H1 (cell line): ENCODE measurements around the gene PCDHGB5. TPM values are rescaled to one million over a fixed set of nuclear protein-coding genes. Genes with fewer than 3 reads are reported as not detected.
"Not testable (repeated sequence)": the region's sequence is repeated elsewhere in the genome, so short reads cannot be mapped to it uniquely, and the experiment has no call there.

Experiments used
- CTCF ChIA-PET: fragments of 300-600 bp; sonication (Branson Sonifier 250); formaldehyde crosslinking; loops from one replicate; lab custom pipeline; 2021; ENCODE audit not compliant: partially characterized antibody; lab: Charles Lee
- POLR2A ChIA-PET: fragments of 300-600 bp; sonication (Branson Sonifier 250); formaldehyde crosslinking; loops from one replicate; lab custom pipeline; 2021; ENCODE audit warnings: inconsistent platforms; ENCODE audit not compliant: partially characterized antibody; lab: Charles Lee
- DNase-seq, 2 experiments: peaks; one replicate each; pipeline versions ENCODE4 v3.0.0 to v3.0.0-alpha.2; 2010 to 2022; ENCODE audit warnings: low spot score in 2 of 2, low read depth in 1 of 2, mixed read lengths in 1 of 2
- FAIRE-seq: peaks from 2 replicates; lab custom pipeline; 2011; peaks lifted over from hg19 to GRCh38; lab: Jason Lieb, UNC
- H2AFZ ChIP-seq: 2 replicates; pipeline ENCODE4 v1.8.1; 2012; ENCODE audit warnings: low read length, inconsistent platforms
- H2AK5ac ChIP-seq: 2 replicates; pipeline ENCODE4 v1.6.1; 2013; ENCODE audit warnings: low read depth, low read length
- H2BK120ac ChIP-seq: replicated peaks from 2 replicates; pipeline ENCODE3; 2013; ENCODE audit warnings: low read depth, low read length, inconsistent platforms
- H2BK12ac ChIP-seq: 2 replicates; pipeline ENCODE4 v1.6.1; 2013; ENCODE audit warnings: low read depth, low read length
- H2BK15ac ChIP-seq: 2 replicates; pipeline ENCODE4 v1.6.1; 2013; ENCODE audit warnings: low read length
- H2BK20ac ChIP-seq: 2 replicates; pipeline ENCODE4 v1.6.1; 2013; ENCODE audit warnings: low read length
- H2BK5ac ChIP-seq: 2 replicates; pipeline ENCODE4 v1.6.1; 2013; ENCODE audit warnings: low read depth, low read length
- H3K14ac ChIP-seq: 2 replicates; pipeline ENCODE4 v1.6.1; 2013; ENCODE audit warnings: inconsistent platforms; ENCODE audit not compliant: insufficient read length
- H3K18ac ChIP-seq: 2 replicates; pipeline ENCODE4 v1.6.1; 2013; ENCODE audit warnings: low read length; ENCODE audit errors: extremely low read depth
- H3K23ac ChIP-seq: 2 replicates; pipeline ENCODE4 v1.6.1; 2013; ENCODE audit warnings: inconsistent platforms; ENCODE audit not compliant: insufficient read length
- H3K23me2 ChIP-seq: 2 replicates; pipeline ENCODE4 v1.6.1; 2013; ENCODE audit warnings: low read depth, low read length
- H3K27ac ChIP-seq: 2 replicates; pipeline ENCODE4 v1.6.1; 2011; ENCODE audit warnings: low read depth, low read length, inconsistent platforms
- H3K27me3 ChIP-seq, 4 experiments: replicated peaks in 1 of 4; 1 replicate in 1 of 4; 2 replicates in 3 of 4; pipeline versions ENCODE4 v1.6.1 to v1.8.1; 2011 to 2013; ENCODE audit warnings: low read length in 3 of 4, mild to moderate bottlenecking in 3 of 4, inconsistent platforms in 2 of 4, mixed read lengths in 2 of 4, moderate library complexity in 1 of 4; ENCODE audit not compliant: control insufficient read depth in 3 of 4, insufficient read depth in 3 of 4; ENCODE audit errors: extremely low read depth in 1 of 4
- H3K36me3 ChIP-seq, 4 experiments: 2 replicates each; pipeline versions ENCODE4 v1.6.1 to v1.8.1; 2011 to 2013; ENCODE audit warnings: mild to moderate bottlenecking in 4 of 4, low read length in 3 of 4, moderate library complexity in 2 of 4, control low read depth in 1 of 4, inconsistent platforms in 1 of 4; ENCODE audit not compliant: insufficient read depth in 4 of 4, control insufficient read depth in 2 of 4
- H3K4ac ChIP-seq: replicated peaks from 2 replicates; pipeline ENCODE3; 2013; ENCODE audit warnings: low read length, low read depth, mixed read lengths, inconsistent platforms; ENCODE audit not compliant: insufficient read length
- H3K4me1 ChIP-seq, 4 experiments: replicated peaks in 1 of 4; 1 replicate in 1 of 4; 2 replicates in 3 of 4; pipeline versions ENCODE4 v1.6.1 to v1.8.1; 2011 to 2013; ENCODE audit warnings: low read length in 3 of 4, inconsistent platforms in 2 of 4, mixed read lengths in 1 of 4; ENCODE audit not compliant: insufficient read depth in 4 of 4, control insufficient read depth in 3 of 4
- H3K4me2 ChIP-seq, 2 experiments: 2 replicates each; pipeline versions ENCODE4 v1.6.1 to v1.8.1; 2011 to 2013; ENCODE audit warnings: low read depth in 2 of 2, low read length in 2 of 2, control low read depth in 1 of 2, inconsistent platforms in 1 of 2, mild to moderate bottlenecking in 1 of 2; ENCODE audit not compliant: insufficient read depth in 1 of 2
- H3K4me3 ChIP-seq, 4 experiments: fragments of 200-600, 300-600 bp in 1 of 4; sonication (generic), shearing (Covaris generic), sonication (Bioruptor Twin) in 1 of 4; 2 replicates each; pipeline versions ENCODE4 v1.5.1 to v1.8.1; 2011 to 2016; ENCODE audit warnings: low read length in 4 of 4, low read depth in 3 of 4, control low read depth in 2 of 4, inconsistent platforms in 2 of 4, mild to moderate bottlenecking in 2 of 4, mixed read lengths in 1 of 4, moderate library complexity in 1 of 4; ENCODE audit not compliant: insufficient read depth in 2 of 4; ENCODE audit errors: extremely low read depth in 1 of 4
- H3K56ac ChIP-seq: replicated peaks from 2 replicates; pipeline ENCODE3; 2013; ENCODE audit warnings: low read depth, mild to moderate bottlenecking, mixed read lengths, low read length, inconsistent platforms; ENCODE audit not compliant: insufficient read length
- H3K79me1 ChIP-seq: 2 replicates; pipeline ENCODE4 v1.6.1; 2013; ENCODE audit warnings: low read depth, low read length, control low read depth
- H3K79me2 ChIP-seq, 2 experiments: 2 replicates each; pipeline versions ENCODE4 v1.6.1 to v1.8.1; 2012 to 2013; ENCODE audit warnings: low read length in 2 of 2, mild to moderate bottlenecking in 2 of 2, inconsistent platforms in 1 of 2; ENCODE audit not compliant: insufficient read depth in 2 of 2, control insufficient read depth in 1 of 2
- H3K9ac ChIP-seq, 4 experiments: replicated peaks in 1 of 4; 1 replicate in 1 of 4; 2 replicates in 3 of 4; pipeline versions ENCODE4 v1.6.1 to v1.8.1; 2011 to 2013; ENCODE audit warnings: low read depth in 3 of 4, low read length in 3 of 4, control low read depth in 2 of 4, mild to moderate bottlenecking in 2 of 4, moderate library complexity in 2 of 4, inconsistent platforms in 1 of 4; ENCODE audit errors: extremely low read depth in 1 of 4
- H3K9me3 ChIP-seq, 2 experiments: 2 replicates each; pipeline versions ENCODE4 v1.6.1 to v1.8.1; 2012 to 2013; ENCODE audit warnings: mild to moderate bottlenecking in 2 of 2, moderate library complexity in 2 of 2, control low read depth in 1 of 2, inconsistent platforms in 1 of 2, low read depth in 1 of 2, low read length in 1 of 2, mixed read lengths in 1 of 2; ENCODE audit not compliant: insufficient read depth in 2 of 2
- H4K20me1 ChIP-seq, 2 experiments: replicated peaks in 1 of 2; 2 replicates each; pipeline versions ENCODE3 to v1.8.1; 2011 to 2013; ENCODE audit warnings: inconsistent platforms in 2 of 2, low read length in 2 of 2, mild to moderate bottlenecking in 1 of 2; ENCODE audit not compliant: insufficient read depth in 2 of 2, control insufficient read depth in 1 of 2
- H4K5ac ChIP-seq: 2 replicates; pipeline ENCODE4 v1.6.1; 2013; ENCODE audit warnings: low read length, low read depth, mixed read lengths, inconsistent platforms; ENCODE audit not compliant: insufficient read length
- H4K8ac ChIP-seq: 2 replicates; pipeline ENCODE4 v1.8.0; 2013; ENCODE audit warnings: mild to moderate bottlenecking, moderate library complexity, low read length, inconsistent platforms; ENCODE audit not compliant: insufficient read depth; ENCODE audit errors: extremely low read depth
- H4K91ac ChIP-seq: replicated peaks from 2 replicates; pipeline ENCODE3; 2013; ENCODE audit warnings: low read length, mixed read lengths, inconsistent platforms; ENCODE audit not compliant: insufficient read length
- WGBS, 2 experiments: shearing (Covaris generic) in 1 of 2; methylation state at CpG; one replicate each; pipeline versions ENCODE4 v1.1.6 to v1.1.7; 2013 to 2015; ENCODE audit warnings: low lambda C conversion rate in 2 of 2, mixed read lengths in 2 of 2, inconsistent platforms in 1 of 2, low coverage in 1 of 2, missing lambda C conversion rate in 1 of 2; ENCODE audit not compliant: insufficient replicate concordance in 2 of 2, insufficient coverage in 1 of 2, insufficient read length in 1 of 2; ENCODE audit errors: extremely low coverage in 1 of 2, missing lambda C conversion rate in 1 of 2; 5-methylcytosine and 5-hydroxymethylcytosine counted together
- polyA plus RNA-seq, 7 experiments: library from polyadenylated mRNA; depleted of rRNA in 3 of 7; stranded (reverse) in 5 of 7; unstranded in 2 of 7; fragments of >200 nt in 5 of 7; fragments of 200-250 nt in 2 of 7; gene quantifications; 1 replicate in 5 of 7; 2 replicates in 1 of 7; 4 replicates in 1 of 7; pipeline versions ENCODE4 v1.2.1 to v1.2.3, GENCODE V29; 2011 to 2013; ENCODE audit warnings: missing spikeins in 2 of 7, mixed read lengths in 2 of 7
- total RNA-seq: library from RNA; stranded (reverse); fragmentation: NEBNext Ultra II Directional; extraction: Animal tissue kit (Norgen Biotek cat#: 25700); gene quantifications from 2 replicates; pipeline ENCODE4 v1.2.1, GENCODE V29; 2021

Gene PCDHGB5
- total and polyA plus RNA-seq, 2 of the 8 experiments (the other 6 are each of a cell fraction or from before 2014, with no cell fraction given) = 1.1 to 2.6 TPM

DNA sequence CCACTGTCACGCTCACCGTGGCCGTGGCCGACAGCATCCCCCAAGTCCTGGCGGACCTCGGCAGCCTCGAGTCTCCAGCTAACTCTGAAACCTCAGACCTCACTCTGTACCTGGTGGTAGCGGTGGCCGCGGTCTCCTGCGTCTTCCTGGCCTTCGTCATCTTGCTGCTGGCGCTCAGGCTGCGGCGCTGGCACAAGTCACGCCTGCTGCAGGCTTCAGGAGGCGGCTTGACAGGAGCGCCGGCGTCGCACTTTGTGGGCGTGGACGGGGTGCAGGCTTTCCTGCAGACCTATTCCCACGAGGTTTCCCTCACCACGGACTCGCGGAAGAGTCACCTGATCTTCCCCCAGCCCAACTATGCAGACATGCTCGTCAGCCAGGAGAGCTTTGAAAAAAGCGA, 35.0 kb downstream of the PCDHGB5 start:
- H3K4me1 ChIP-seq, H3K14ac ChIP-seq, H2BK12ac ChIP-seq, H2BK20ac ChIP-seq, H3K56ac ChIP-seq, H3K27ac ChIP-seq, H3K18ac ChIP-seq, H4K5ac ChIP-seq, H3K23me2 ChIP-seq, H4K8ac ChIP-seq, H3K23ac ChIP-seq, H2AK5ac ChIP-seq, H3K4me2 ChIP-seq, FAIRE-seq, H3K4me3 ChIP-seq, H3K4ac ChIP-seq, H4K91ac ChIP-seq, H2BK15ac ChIP-seq, DNase-seq, H3K27me3 ChIP-seq, H3K79me2 ChIP-seq, POLR2A ChIA-PET, H3K9ac ChIP-seq, H2BK120ac ChIP-seq, H3K79me1 ChIP-seq, H2AFZ ChIP-seq, H4K20me1 ChIP-seq, H2BK5ac ChIP-seq: not testable (repeated sequence)
- H3K9me3 ChIP-seq = peaks cover 24 to 36% of the 10 kb centered on the region in 2 experiments
- CTCF ChIA-PET = interaction anchor here (1.4 to 7.0 kb wide), 3 partner anchors 13 to 131 kb away, joined by 4 to 67 read pairs (median 16); partner anchors contain the start of genes PCDHGA10, PCDHGA11 and PCDHGB7
- peaks cover 0 to 10% (median 0%) of the 10 kb centered on the region in 4 experiments; a peak in 3 of 8 replicates for H3K36me3 ChIP-seq
- WGBS, 2 experiments = 91% methylated on average over 19 of the region's 29 CpGs; no CpG with 5 or more reads in 1 of the 2 experiments
